ENCODE data around the gene VPS37B.

VPS37B gene

GRCh38 chr12:122880155-122880667 lies 15.7 kb downstream of the VPS37B start:
- DNase-seq: no peak

GRCh38 chr12:122878780-122879612 lies 16.9 kb downstream of the VPS37B start:
- no peak for DNase-seq

- DNase-seq: peak; percentile 14
Measured at GRCh38 chr12:122876731-122877130, 19.2 kb downstream of the VPS37B start.

- DNase-seq: peak; percentile 18
Measured at GRCh38 chr12:122876281-122876680, 19.6 kb downstream of the VPS37B start.

GRCh38 chr12:122875590-122876220 lies 20.2 kb downstream of the VPS37B start:
- DNase-seq: peak; percentile 18

GRCh38 chr12:122874081-122874480 lies 21.8 kb downstream of the VPS37B start:
- peak; percentile 54 for DNase-seq

- DNase-seq: peak; percentile 19
Measured at GRCh38 chr12:122873540-122873939, 22.4 kb downstream of the VPS37B start.

- peak; percentile 19 for DNase-seq
Measured at GRCh38 chr12:122872815-122873361, 23.0 kb downstream of the VPS37B start.

GRCh38 chr12:122871851-122872780 lies 23.8 kb downstream of the VPS37B start:
- peak; percentile 43 for DNase-seq

- peak; percentile 18 for DNase-seq
Measured at GRCh38 chr12:122870867-122871664, 24.9 kb downstream of the VPS37B start.

- peak; percentile 18 for DNase-seq
Measured at GRCh38 chr12:122870163-122870842, 25.6 kb downstream of the VPS37B start.

- DNase-seq: peak; percentile 13
Measured at GRCh38 chr12:122869207-122869973, 26.5 kb downstream of the VPS37B start.

GRCh38 chr12:122868471-122869177 lies 27.3 kb downstream of the VPS37B start:
- peak; percentile 19 for DNase-seq

- peak; percentile 29 for DNase-seq
Measured at GRCh38 chr12:122867691-122868461, 28.0 kb downstream of the VPS37B start.

- DNase-seq: peak; percentile 22
Measured at GRCh38 chr12:122866950-122867607, 28.8 kb downstream of the VPS37B start.

GRCh38 chr12:122866379-122866778 lies 29.5 kb downstream of the VPS37B start:
- DNase-seq: peak; percentile 19

- DNase-seq: peak; percentile 53
Measured at GRCh38 chr12:122865268-122866231, 30.4 kb downstream of the VPS37B start.

Measured in activated T-cell treated with anti-CD3 and anti-CD28 coated beads, Interleukin-2, amount 50 U/mL, for 1 hour (primary cell).